SU-DHL-6 (cell line): Measurements from ENCODE around the gene S1PR2.

Experiments
- H2AFZ ChIP-seq: fragments of 200-600 bp; sonication (generic); 2 replicates; pipeline ENCODE4 v1.6.1; 2014; ENCODE audit warnings: low read depth, mild to moderate bottlenecking, moderate library complexity, mixed read lengths, antibody characterized with exemption, low read length; ENCODE audit not compliant: severe bottlenecking
- H3F3A ChIP-seq: fragments of 200-600 bp; shearing (Covaris generic); 2 replicates; pipeline ENCODE4 v1.6.0; 2016; ENCODE audit warnings: antibody characterized with exemption, mild to moderate bottlenecking; ENCODE audit not compliant: insufficient read depth
- H3K27ac ChIP-seq: fragments of 200-600 bp; sonication (generic); 2 replicates; pipeline ENCODE4 v1.5.1; 2016; ENCODE audit warnings: low read depth, mild to moderate bottlenecking, low read length, moderate library complexity, mixed read lengths
- H3K27me3 ChIP-seq: fragments of 200-600 bp; sonication (generic), shearing (Covaris generic); 2 replicates; pipeline ENCODE4 v1.6.0; 2014; ENCODE audit warnings: mild to moderate bottlenecking, low read length
- H3K36me3 ChIP-seq: fragments of 200-600 bp; sonication (generic); 2 replicates; pipeline ENCODE4 v1.6.1; 2014; ENCODE audit warnings: mild to moderate bottlenecking, low read length, mixed read lengths
- H3K4me2 ChIP-seq: fragments of 300-600, 200-600 bp; shearing (Covaris generic), sonication (generic); 2 replicates; pipeline ENCODE4 v1.6.0; 2014; ENCODE audit warnings: low read length, low read depth, mild to moderate bottlenecking; ENCODE audit not compliant: poor library complexity, severe bottlenecking
- H3K4me3 ChIP-seq: fragments of 200-600 bp; sonication (generic); 2 replicates; pipeline ENCODE4 v1.5.1; 2014; ENCODE audit warnings: antibody characterized with exemption, low read length, mild to moderate bottlenecking, mixed read lengths; ENCODE audit not compliant: insufficient read depth, poor library complexity, severe bottlenecking
- H3K79me2 ChIP-seq: fragments of 200-600 bp; sonication (generic); 2 replicates; pipeline ENCODE4 v1.6.1; 2014; ENCODE audit warnings: mild to moderate bottlenecking, low read length, moderate library complexity; ENCODE audit not compliant: insufficient read depth
- H3K9ac ChIP-seq: fragments of 200-600 bp; sonication (generic); 2 replicates; pipeline ENCODE4 v1.7.0; 2014; ENCODE audit warnings: mild to moderate bottlenecking, low read length
- H3K9me2 ChIP-seq: fragments of 200-600 bp; sonication (generic); replicated peaks from 2 replicates; pipeline ENCODE4 v1.6.1; 2014; ENCODE audit warnings: low read length; ENCODE audit not compliant: insufficient read depth
- H3K9me3 ChIP-seq: fragments of 200-600 bp; sonication (generic); 2 replicates; pipeline ENCODE4 v1.6.1; 2014; ENCODE audit warnings: low read length, mixed read lengths; ENCODE audit not compliant: insufficient read depth
- H4K20me1 ChIP-seq: fragments of 200-600 bp; sonication (generic); 2 replicates; pipeline ENCODE4 v1.6.1; 2014; ENCODE audit warnings: low read depth, mild to moderate bottlenecking, antibody characterized with exemption, low read length, moderate library complexity, mixed read lengths
- CTCF ChIP-seq: fragments of 200-600 bp; sonication (generic); IDR thresholded peaks from one replicate; pipeline ENCODE4 v1.5.1; 2017; ENCODE audit warnings: antibody characterized with exemption, mild to moderate bottlenecking, low read length, moderate library complexity; ENCODE audit not compliant: insufficient read depth, poor library complexity, severe bottlenecking
- EZH2phosphoT487 ChIP-seq: fragments of 200-600 bp; sonication (generic), shearing (Covaris generic); conservative IDR thresholded peaks from 2 replicates; pipeline ENCODE4 v1.6.1; 2018; ENCODE audit warnings: mild to moderate bottlenecking, antibody characterized with exemption, low read length, moderate library complexity, mixed read lengths

The S1PR2 gene

GRCh38 chr19:10223488-10224213, 7.5 kb downstream of the S1PR2 start:
- Histone ChIP-seq H2AFZ (no peak overlapping the region), H3K9ac (0 out of 2 replicates have a peak overlapping the region, but pooled peaks have one; percentile 25), H3F3A (peaks cover 91% of the 10 kb centered on the region), H3K27me3 (no peaks in the 10 kb centered on the region), H3K79me2 (peaks cover 76% of the 10 kb centered on the region), H3K9me3 (no peaks in the 10 kb centered on the region), H4K20me1 (no peaks in the 10 kb centered on the region; the same call in 1 of the 2 replicates), H3K4me2 (peak overlapping the region; percentile 55), H3K4me3 (peak overlapping the region; percentile 24), H3K9me2 (no peaks in the 10 kb centered on the region), H3K27ac (peak overlapping the region; percentile 99), H3K36me3 (peaks cover 21% of the 10 kb centered on the region; the same call in 1 of the 2 replicates)
- TF ChIP-seq CTCF (no peak), EZH2phosphoT487 (no peak)

GRCh38 chr19:10222201-10222890, 8.8 kb downstream of the S1PR2 start:
- Histone ChIP-seq H3F3A (peaks cover 78% of the 10 kb centered on the region), H3K9me3 (no peaks in the 10 kb centered on the region), H4K20me1 (no peaks in the 10 kb centered on the region; the same call in 1 of the 2 replicates), H2AFZ (no peak overlapping the region), H3K36me3 (peaks cover 21% of the 10 kb centered on the region; the same call in 1 of the 2 replicates), H3K9me2 (no peaks in the 10 kb centered on the region), H3K4me3 (peak overlapping the region; percentile 1), H3K9ac (peak overlapping the region; percentile 53), H3K27me3 (no peaks in the 10 kb centered on the region), H3K4me2 (peak overlapping the region; percentile 70), H3K27ac (peak overlapping the region; percentile 99), H3K79me2 (peaks cover 63% of the 10 kb centered on the region)
- no peak for TF ChIP-seq CTCF
- no peak for TF ChIP-seq EZH2phosphoT487

GRCh38 chr19:10220695-10221094, 10.4 kb downstream of the S1PR2 start:
- Histone ChIP-seq H3K9ac (peak overlapping the region; percentile 53), H3K27ac (peak overlapping the region; percentile 99), H3F3A (peaks cover 67% of the 10 kb centered on the region), H3K36me3 (peaks cover 21% of the 10 kb centered on the region; the same call in 1 of the 2 replicates), H3K9me2 (no peaks in the 10 kb centered on the region), H3K27me3 (no peaks in the 10 kb centered on the region), H3K4me2 (peak overlapping the region; percentile 70), H3K9me3 (no peaks in the 10 kb centered on the region), H4K20me1 (no peaks in the 10 kb centered on the region), H3K79me2 (peaks cover 46% of the 10 kb centered on the region), H3K4me3 (peak overlapping the region; percentile 1), H2AFZ (no peak overlapping the region)
- no peak for TF ChIP-seq CTCF
